Osteoblast (primary cell): ENCODE data around the gene LHX3. TPM values are rescaled to one million over a fixed set of nuclear protein-coding genes. Genes with fewer than 3 reads are reported as not detected.
A peak's percentile ranks its signal among the peaks of the same experiment; 100 is the strongest.

Experiments
- DNase-seq: peaks from one replicate; pipeline ENCODE4 v3.0.0; 2011; ENCODE audit warnings: low spot score, mixed read lengths; ENCODE audit not compliant: insufficient read length; ENCODE audit errors: missing footprints
- H2AFZ ChIP-seq: 2 replicates; pipeline ENCODE4 v1.6.0; 2011; ENCODE audit warnings: mild to moderate bottlenecking, low read length
- H3K27ac ChIP-seq: 2 replicates; pipeline ENCODE4 v1.5.1; 2011; ENCODE audit warnings: mild to moderate bottlenecking, low read depth, low read length, moderate library complexity
- H3K27me3 ChIP-seq: 2 replicates; pipeline ENCODE4 v1.6.0; 2012; ENCODE audit warnings: mild to moderate bottlenecking, control low read depth, inconsistent platforms, low read length, moderate library complexity; ENCODE audit not compliant: insufficient read depth
- H3K36me3 ChIP-seq: 2 replicates; pipeline ENCODE4 v1.5.1; 2011; ENCODE audit warnings: mild to moderate bottlenecking, low read length, control low read depth, moderate library complexity; ENCODE audit not compliant: insufficient read depth
- H3K4me1 ChIP-seq: 2 replicates; pipeline ENCODE4 v1.5.1; 2011; ENCODE audit warnings: mild to moderate bottlenecking, low read length, control low read depth, moderate library complexity; ENCODE audit not compliant: insufficient read depth
- H3K4me2 ChIP-seq: 2 replicates; pipeline ENCODE4 v1.6.0; 2011; ENCODE audit warnings: mild to moderate bottlenecking, low read length; ENCODE audit not compliant: insufficient read depth
- H3K4me3 ChIP-seq: fragments of 200-600 bp; sonication (generic); 3 replicates; pipeline ENCODE4 v1.5.1; 2012; ENCODE audit warnings: mild to moderate bottlenecking, low read length, inconsistent platforms; ENCODE audit not compliant: insufficient read depth
- H3K79me2 ChIP-seq: 2 replicates; pipeline ENCODE4 v1.6.0; 2012; ENCODE audit warnings: mild to moderate bottlenecking, low read length, control low read depth, inconsistent platforms; ENCODE audit not compliant: insufficient read depth
- H3K9me3 ChIP-seq: 2 replicates; pipeline ENCODE4 v1.5.1; 2011; ENCODE audit warnings: low read depth, low read length, control low read depth
- H4K20me1 ChIP-seq: 2 replicates; pipeline ENCODE4 v1.6.0; 2012; ENCODE audit warnings: mild to moderate bottlenecking, low read length, control low read depth; ENCODE audit not compliant: insufficient read depth
- total RNA-seq: library from RNA; depleted of rRNA; stranded (reverse); fragments of >200 nt; gene quantifications from 2 replicates; pipeline ENCODE4 v1.2.3, GENCODE V29; 2012
- TF ChIP-seq, protein P1 (sequence below): IDR thresholded peaks from 2 replicates; pipeline ENCODE4 v1.5.1; 2011; ENCODE audit warnings: mild to moderate bottlenecking, low read depth, low read length, moderate library complexity; ENCODE audit errors: extremely low read depth

The LHX3 gene
- total RNA-seq, 1 donor, result not detected

DNA sequence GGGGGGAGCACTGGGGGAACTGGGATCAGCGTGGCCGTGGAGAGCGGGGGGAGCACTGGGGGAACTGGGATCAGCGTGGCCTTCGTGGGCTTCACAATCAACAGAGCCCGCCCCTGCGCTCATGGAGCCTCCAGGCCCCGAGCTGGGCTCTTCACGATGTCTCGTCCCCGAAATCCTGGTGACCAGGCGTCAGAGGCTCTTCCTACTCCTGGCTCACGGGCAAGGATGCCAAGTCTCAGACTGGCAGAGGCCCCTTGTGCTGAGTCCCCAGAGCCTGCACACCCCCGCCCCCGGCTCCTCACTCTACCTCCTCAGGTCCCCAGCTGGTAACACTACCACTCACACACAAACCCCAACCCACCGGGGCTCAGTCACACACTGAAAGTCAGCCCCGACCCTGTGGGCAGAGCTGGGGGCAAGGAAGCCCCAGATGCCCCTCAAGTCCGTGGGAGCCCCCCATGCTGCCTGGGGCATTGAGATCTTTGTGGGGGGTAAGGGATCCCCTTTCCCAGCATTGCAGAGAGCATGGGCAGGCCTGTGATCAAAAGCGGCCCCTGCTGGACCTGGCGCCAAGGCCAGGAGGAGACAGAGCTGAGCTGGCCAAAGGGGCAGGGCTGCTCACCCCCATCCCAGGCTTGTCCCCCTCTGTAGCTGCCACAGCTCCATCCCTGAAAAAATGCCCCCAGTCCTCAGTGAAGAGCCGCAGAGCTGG is 26.7 kb downstream of the LHX3 start:
- H3K27me3 ChIP-seq, result peaks cover 12% of the 10 kb centered on the region
- H3K4me1 ChIP-seq, result no peaks in the 10 kb centered on the region
- TF ChIP-seq, protein P1, sequence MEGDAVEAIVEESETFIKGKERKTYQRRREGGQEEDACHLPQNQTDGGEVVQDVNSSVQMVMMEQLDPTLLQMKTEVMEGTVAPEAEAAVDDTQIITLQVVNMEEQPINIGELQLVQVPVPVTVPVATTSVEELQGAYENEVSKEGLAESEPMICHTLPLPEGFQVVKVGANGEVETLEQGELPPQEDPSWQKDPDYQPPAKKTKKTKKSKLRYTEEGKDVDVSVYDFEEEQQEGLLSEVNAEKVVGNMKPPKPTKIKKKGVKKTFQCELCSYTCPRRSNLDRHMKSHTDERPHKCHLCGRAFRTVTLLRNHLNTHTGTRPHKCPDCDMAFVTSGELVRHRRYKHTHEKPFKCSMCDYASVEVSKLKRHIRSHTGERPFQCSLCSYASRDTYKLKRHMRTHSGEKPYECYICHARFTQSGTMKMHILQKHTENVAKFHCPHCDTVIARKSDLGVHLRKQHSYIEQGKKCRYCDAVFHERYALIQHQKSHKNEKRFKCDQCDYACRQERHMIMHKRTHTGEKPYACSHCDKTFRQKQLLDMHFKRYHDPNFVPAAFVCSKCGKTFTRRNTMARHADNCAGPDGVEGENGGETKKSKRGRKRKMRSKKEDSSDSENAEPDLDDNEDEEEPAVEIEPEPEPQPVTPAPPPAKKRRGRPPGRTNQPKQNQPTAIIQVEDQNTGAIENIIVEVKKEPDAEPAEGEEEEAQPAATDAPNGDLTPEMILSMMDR, result no peak
- H3K4me3 ChIP-seq, result no peak overlapping the region
- no peaks in the 10 kb centered on the region for H3K36me3 ChIP-seq
- no peak overlapping the region for H3K4me2 ChIP-seq
- H3K27ac ChIP-seq, result no peak overlapping the region
- no peaks in the 10 kb centered on the region for H4K20me1 ChIP-seq
- DNase-seq, result peak; percentile 84
- H3K79me2 ChIP-seq, result no peaks in the 10 kb centered on the region
- no peak overlapping the region for H2AFZ ChIP-seq
- no peaks in the 10 kb centered on the region for H3K9me3 ChIP-seq

DNA sequence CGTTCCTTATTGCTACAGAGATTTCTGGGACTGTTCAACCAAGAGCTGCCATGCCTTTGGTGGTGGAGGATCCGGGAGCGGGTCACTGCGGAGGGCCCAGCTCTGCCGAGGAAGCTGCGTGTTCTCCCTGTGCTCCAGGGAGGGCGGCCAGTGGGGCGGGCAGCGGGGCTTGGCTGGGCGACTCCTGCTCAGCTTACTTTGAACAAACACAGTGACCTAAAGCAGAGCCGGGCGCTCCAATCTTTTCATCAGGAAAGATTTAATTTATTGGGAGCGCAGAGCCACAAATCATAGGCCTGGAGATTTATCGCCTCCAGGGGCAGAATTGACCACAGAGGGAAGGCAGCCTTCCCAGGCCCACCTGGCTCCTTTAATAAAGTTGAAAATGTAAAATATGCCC is 27.7 kb downstream of the LHX3 start:
- Histone ChIP-seq H3K79me2 (no peaks in the 10 kb centered on the region), H2AFZ (no peak overlapping the region), H3K9me3 (no peaks in the 10 kb centered on the region), H3K27ac (no peak overlapping the region), H3K4me3 (no peak overlapping the region), H3K27me3 (peaks cover 15% of the 10 kb centered on the region), H4K20me1 (no peaks in the 10 kb centered on the region), H3K4me2 (no peak overlapping the region), H3K36me3 (no peaks in the 10 kb centered on the region), H3K4me1 (no peaks in the 10 kb centered on the region)
- TF ChIP-seq, protein P1, result no peak
- no peak for DNase-seq

DNA sequence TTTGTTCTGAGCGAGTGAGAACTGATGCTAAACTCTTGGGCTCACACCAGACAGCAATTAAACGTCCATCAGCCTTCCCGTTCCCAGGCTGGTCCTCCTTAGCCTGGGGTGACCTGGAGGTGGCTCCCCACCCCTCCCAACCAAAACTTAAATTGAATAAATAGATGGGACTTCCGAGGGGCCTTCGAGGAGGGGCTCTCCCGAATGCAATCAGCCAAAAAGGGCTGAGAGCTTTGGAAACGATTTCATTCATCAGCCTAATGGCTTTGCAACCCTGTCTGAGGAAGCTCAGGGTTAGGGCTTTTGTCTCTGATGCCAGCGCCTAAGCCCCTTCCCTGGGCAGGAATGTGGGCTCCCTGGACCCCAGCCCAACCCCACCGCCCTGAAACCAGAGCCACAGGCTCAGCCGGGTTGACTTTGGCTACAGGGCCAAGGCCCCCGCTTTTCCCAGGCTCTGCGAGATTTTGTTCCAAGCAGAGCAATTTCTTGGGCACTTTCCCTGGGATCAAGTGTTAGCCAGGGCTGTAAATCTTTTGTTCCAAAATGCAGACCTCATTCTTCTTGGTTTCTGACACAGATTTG is 29.2 kb downstream of the LHX3 start:
- no peaks in the 10 kb centered on the region for H4K20me1 ChIP-seq
- H3K9me3 ChIP-seq, result no peaks in the 10 kb centered on the region
- no peak overlapping the region for H3K4me2 ChIP-seq
- H3K79me2 ChIP-seq, result no peaks in the 10 kb centered on the region
- H3K36me3 ChIP-seq, result no peaks in the 10 kb centered on the region
- no peak overlapping the region for H3K4me3 ChIP-seq
- TF ChIP-seq, protein P1, result no peak
- no peak overlapping the region for H2AFZ ChIP-seq
- H3K4me1 ChIP-seq, result no peaks in the 10 kb centered on the region
- peaks cover 12% of the 10 kb centered on the region for H3K27me3 ChIP-seq
- no peak overlapping the region for H3K27ac ChIP-seq
- no peak for DNase-seq

DNA sequence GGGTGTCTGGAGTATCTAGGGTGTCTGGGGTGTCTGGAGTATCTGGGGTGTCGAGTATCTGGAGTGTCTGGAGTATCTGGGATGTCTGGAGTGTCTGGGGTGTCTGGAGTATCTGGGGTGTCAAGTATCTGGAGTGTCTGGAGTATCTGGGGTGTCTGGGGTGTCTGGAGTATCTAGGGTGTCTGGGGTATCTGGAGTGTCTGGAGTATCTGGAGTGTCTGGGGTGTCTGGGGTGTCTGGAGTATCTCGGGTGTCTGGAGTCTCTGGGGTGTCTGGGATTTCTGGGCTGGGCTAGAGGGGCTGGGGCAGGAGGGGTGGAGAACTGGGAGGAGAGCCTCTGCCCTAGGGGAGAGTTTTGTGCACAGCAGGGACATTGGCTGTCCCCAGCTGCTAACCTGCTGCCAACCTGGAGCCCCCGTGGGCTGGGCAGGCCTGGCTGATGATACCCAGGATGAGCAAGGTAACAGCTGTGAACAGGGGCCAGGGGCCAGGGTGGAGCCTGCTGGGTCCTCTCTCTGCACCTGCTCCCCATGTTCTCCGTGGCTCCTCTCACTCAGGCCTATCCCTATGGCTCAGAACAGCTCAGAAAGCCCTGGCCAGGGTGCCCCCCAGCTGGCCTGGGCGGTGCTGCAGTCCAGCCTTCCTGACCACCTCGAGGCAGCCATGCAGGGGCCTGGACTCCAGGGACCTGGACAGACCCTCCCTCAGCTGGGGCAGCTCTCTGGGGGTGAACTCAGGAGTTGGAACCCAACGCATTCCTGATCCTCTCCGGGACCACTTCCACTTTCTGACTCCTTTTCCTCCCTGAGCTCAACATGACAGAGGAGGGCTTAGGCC is 29.9 kb downstream of the LHX3 start:
- Histone ChIP-seq H3K9me3 (no peaks in the 10 kb centered on the region), H3K27ac (no peak overlapping the region), H2AFZ (no peak overlapping the region), H3K27me3 (peaks cover 12% of the 10 kb centered on the region), H3K79me2 (no peaks in the 10 kb centered on the region), H3K4me2 (no peak overlapping the region), H3K4me3 (no peak overlapping the region), H3K4me1 (no peaks in the 10 kb centered on the region), H4K20me1 (no peaks in the 10 kb centered on the region), H3K36me3 (no peaks in the 10 kb centered on the region)
- TF ChIP-seq, protein P1, result no peak
- no peak for DNase-seq
